Activated T-cell treated with anti-CD3 and anti-CD28 coated beads, Interleukin-2, amount 50 U/mL, for 72 hours (primary cell): Measurements from ENCODE around the gene PSMA8. TPM values are rescaled to one million over a fixed set of nuclear protein-coding genes. Genes with fewer than 3 reads are reported as not detected.
A peak's percentile ranks its signal among the peaks of the same experiment; 100 is the strongest.
"Not testable (repeated sequence)": the region's sequence is repeated elsewhere in the genome, so short reads cannot be mapped to it uniquely, and the experiment has no call there.

Source experiments
- ATAC-seq, 2 donors: fragments of 150-1000 bp; cut with Tn5 transposase; replicated peaks in 1 of 2; 2 replicates each; pipeline ENCODE4 v1.10.0; 2021; ENCODE audit warnings: moderate library complexity in 2 of 2, mild to moderate bottlenecking in 1 of 2
- DNase-seq, 2 donors: peaks; one replicate each; pipeline ENCODE4 v3.0.0; 2021 to 2022; ENCODE audit warnings: mixed read lengths in 1 of 2
- H3K27ac Mint-ChIP-seq: one replicate; pipeline ENCODE4 v1.8.0; 2022; ENCODE audit warnings: mild to moderate bottlenecking, moderate library complexity, mixed read lengths
- H3K27me3 Mint-ChIP-seq: one replicate; pipeline ENCODE4 v1.8.0; 2022; ENCODE audit warnings: low read depth, mixed read lengths
- H3K36me3 Mint-ChIP-seq, 2 donors: one replicate each; pipeline ENCODE4 v1.8.0; 2022; ENCODE audit warnings: mixed read lengths in 2 of 2, mild to moderate bottlenecking in 1 of 2; ENCODE audit not compliant: insufficient read depth in 2 of 2
- H3K4me1 Mint-ChIP-seq: one replicate; pipeline ENCODE4 v1.8.0; 2022; ENCODE audit warnings: low read depth, mixed read lengths
- H3K4me3 Mint-ChIP-seq, 2 donors: one replicate each; pipeline ENCODE4 v1.8.0; 2022; ENCODE audit warnings: mild to moderate bottlenecking in 2 of 2, mixed read lengths in 2 of 2, moderate library complexity in 2 of 2
- H3K9me3 Mint-ChIP-seq, 2 donors: one replicate each; pipeline ENCODE4 v1.8.0; 2022; ENCODE audit warnings: mixed read lengths in 2 of 2
- total RNA-seq, 2 donors: library from RNA; stranded (reverse); gene quantifications; one replicate each; pipeline ENCODE4 v1.2.3, GENCODE V29; 2022

The PSMA8 gene
- total RNA-seq, 2 donors from 2014 or later, result 0.81 to 1.9 TPM

DNA sequence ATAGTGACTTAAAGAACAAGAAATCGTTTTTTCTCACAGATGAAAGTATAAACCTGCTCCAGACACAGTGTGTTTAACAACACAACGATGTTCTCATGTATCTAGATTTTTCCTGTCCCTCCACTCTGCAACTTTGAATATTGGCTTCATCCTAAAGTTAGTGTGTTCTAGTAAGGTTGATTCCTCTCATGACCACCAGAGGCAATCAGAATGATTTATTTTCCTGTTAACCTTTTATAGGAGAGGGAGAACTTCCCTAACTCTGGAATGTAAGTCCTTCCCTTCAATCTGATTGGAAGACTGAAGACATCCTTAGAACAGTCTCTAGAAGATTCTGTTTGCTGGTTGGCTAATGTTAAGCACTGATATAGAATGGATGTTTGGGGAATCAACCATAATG, 51.6 kb downstream of the PSMA8 start:
- H3K36me3 Mint-ChIP-seq, result no peaks in the 10 kb centered on the region

DNA sequence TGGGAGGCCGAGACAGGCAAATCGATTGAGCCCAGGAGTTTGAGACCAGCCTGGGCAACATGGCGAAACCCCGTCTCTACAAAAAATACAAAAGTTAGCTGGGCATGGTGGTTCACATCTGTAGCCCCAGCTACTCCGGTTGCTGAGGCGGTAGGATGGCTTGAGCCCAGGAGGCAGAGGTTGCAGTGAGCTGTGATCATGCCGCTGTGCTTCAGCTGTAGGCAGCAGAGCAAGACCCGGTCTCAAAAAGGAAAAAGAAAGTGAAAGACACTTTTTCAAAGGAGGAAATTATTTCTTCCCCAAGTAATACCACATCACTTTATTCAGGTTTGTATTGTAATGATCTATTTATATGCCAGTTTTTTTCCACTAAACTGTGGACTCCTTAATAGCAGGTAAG, 56.8 kb downstream of the PSMA8 start:
- ATAC-seq (peak; percentile 76 to 88), DNase-seq (peak; percentile 38 to 40)
- Mint-ChIP-seq H3K9me3 (no peaks in the 10 kb centered on the region), H3K4me1 (peaks cover 10% of the 10 kb centered on the region), H3K27ac (peak overlapping the region; percentile 91), H3K27me3 (no peaks in the 10 kb centered on the region), H3K36me3 (no peaks in the 10 kb centered on the region), H3K4me3 (peak overlapping the region; percentile 81 to 85)

More for the DNA sequence above, 51.6 kb downstream of the PSMA8 start:
- Mint-ChIP-seq H3K27ac (no peak overlapping the region), H3K4me3 (no peak overlapping the region), H3K9me3 (no peaks in the 10 kb centered on the region), H3K4me1 (peaks cover 14% of the 10 kb centered on the region), H3K27me3 (no peaks in the 10 kb centered on the region)
- ATAC-seq (no peak), DNase-seq (no peak)

DNA sequence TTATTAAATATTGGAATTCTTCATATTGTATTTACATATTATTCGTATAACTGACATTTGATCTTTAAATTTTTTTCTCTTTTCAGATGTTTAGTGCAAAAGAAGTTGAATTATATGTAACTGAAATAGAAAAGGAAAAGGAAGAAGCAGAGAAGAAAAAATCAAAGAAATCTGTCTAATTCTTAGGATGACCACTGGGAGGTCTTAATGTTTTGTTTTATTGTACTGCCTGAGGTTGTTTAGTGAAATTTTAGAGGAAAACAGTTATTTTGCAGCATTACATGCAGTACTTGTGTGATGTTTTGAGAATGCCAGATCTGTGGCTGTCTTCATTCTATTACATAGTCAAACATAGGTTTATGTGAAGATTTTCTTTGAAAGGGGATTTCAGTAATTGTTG, 58.6 kb downstream of the PSMA8 start:
- Mint-ChIP-seq H3K36me3 (no peaks in the 10 kb centered on the region), H3K27ac (no peak overlapping the region), H3K27me3 (no peaks in the 10 kb centered on the region), H3K4me3 (no peak overlapping the region), H3K4me1 (peaks cover 10% of the 10 kb centered on the region), H3K9me3 (no peaks in the 10 kb centered on the region)
- DNase-seq, result no peak
- no peak for ATAC-seq

DNA sequence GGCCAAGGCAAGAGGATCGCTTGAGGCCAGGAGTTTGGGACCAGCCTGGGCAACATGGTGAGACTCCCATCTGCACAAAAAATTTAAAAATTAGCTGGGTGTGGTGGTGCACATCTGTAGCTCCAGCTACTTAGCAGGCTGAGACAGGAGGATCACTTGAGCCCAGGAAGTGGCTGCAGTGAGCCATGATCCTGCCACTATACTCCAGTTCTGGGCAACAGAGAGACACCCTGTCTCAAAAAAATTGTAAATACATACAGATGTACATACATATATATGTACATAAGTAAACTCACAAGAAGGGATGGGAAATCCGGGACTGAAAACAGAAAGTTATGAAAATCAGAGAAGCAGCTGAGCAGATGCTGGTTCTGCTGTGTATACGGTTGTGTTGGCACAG, 62.9 kb downstream of the PSMA8 start:
- DNase-seq, result no peak
- Mint-ChIP-seq H3K27me3 (no peaks in the 10 kb centered on the region), H3K4me3 (no peak overlapping the region), H3K4me1 (peaks cover 8% of the 10 kb centered on the region), H3K9me3 (no peaks in the 10 kb centered on the region), H3K27ac (peak overlapping the region; percentile 33), H3K36me3 (no peaks in the 10 kb centered on the region)
- ATAC-seq, result no peak

DNA sequence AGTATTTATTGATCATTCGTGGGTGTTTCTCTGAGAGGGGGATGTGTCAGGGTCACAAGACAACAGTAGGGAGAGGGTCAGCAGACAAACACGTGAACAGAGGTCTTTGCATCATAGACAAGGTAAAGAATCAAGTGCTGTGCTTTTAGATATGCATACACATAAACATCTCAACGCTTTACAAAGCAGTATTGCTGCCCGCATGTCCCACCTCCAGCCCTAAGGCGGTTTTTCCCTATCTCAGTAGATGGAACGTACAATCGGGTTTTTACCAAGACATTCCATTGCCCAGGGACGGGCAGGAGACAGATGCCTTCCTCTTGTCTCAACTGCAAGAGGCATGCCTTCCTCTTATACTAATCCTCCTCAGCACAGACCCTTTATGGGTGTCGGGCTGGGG, 68.3 kb downstream of the PSMA8 start:
- H3K9me3 Mint-ChIP-seq, result not testable (repeated sequence)

DNA sequence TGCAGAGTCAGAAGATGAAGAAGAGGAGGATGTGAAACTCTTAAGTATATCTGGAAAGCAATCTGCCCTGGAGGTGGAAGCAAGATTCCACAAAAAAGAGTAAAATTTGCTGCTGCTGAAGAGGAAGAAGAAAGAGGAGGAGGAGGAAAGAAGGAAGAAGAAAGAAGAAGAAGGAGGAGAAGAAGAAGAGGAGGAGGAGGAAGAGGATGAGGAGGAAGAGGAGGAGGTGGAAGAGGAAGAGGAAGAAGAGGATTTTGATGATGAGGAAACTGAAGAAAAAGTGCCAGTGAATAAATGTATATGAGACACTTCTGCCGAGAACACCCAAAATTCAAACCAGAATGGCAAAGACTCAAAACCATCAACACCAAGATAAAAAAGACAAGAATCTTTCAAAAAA, 71.6 kb downstream of the PSMA8 start:
- H3K27ac Mint-ChIP-seq, result no peak overlapping the region
- H3K4me3 Mint-ChIP-seq, result no peak overlapping the region
- peaks cover 0 to 1% of the 10 kb centered on the region in 2 donors for H3K9me3 Mint-ChIP-seq
- H3K27me3 Mint-ChIP-seq, result no peaks in the 10 kb centered on the region
- DNase-seq, result no peak
- no peaks in the 10 kb centered on the region for H3K36me3 Mint-ChIP-seq
- no peak for ATAC-seq
- H3K4me1 Mint-ChIP-seq, result peaks cover 14% of the 10 kb centered on the region

More for the DNA sequence above, 68.3 kb downstream of the PSMA8 start:
- not testable (repeated sequence) for H3K36me3 Mint-ChIP-seq, DNase-seq, H3K4me1 Mint-ChIP-seq, H3K27ac Mint-ChIP-seq, H3K27me3 Mint-ChIP-seq, H3K4me3 Mint-ChIP-seq, ATAC-seq

DNA sequence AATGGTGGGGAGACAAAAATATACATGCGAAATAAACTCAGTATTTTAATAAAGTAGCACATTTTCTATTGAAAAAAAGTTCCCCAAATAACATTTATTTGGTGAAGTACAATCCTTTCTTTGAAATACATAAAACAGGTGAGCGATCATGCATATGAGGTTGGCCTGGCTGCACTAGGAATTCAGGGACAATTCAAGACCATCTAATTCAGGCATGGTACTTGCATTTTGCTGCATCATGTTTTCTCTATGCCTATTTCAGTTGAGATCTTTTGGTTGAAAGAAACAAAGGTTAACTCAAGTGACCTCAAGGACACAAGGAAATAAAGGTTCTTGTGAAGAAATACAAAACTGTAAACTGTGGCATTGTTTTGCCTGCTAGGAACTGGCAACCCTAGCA, 72.8 kb downstream of the PSMA8 start:
- no peak overlapping the region for H3K4me3 Mint-ChIP-seq

DNA sequence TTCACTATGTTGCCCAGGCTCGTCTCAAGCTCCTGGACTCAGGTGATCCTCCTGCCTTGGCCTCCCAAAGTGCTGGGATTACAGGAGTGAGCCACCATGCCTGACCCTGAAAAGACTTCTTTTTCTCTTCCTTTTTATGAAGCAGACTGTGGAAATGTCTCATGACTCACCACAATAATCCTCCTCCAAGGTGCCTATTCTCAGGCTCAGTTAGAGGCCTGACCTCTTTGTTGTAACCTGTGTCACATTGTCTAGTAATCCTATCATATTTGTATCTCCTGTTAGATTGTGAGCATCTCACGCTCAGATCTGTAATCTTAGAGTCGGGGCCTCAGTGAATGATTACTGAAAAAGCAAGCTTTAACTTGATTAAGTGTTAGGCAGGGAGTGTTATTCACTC, 74.3 kb downstream of the PSMA8 start:
- H3K36me3 Mint-ChIP-seq, result no peaks in the 10 kb centered on the region
- peaks cover 0 to 1% of the 10 kb centered on the region in 2 donors for H3K9me3 Mint-ChIP-seq
- peaks cover 19% of the 10 kb centered on the region for H3K4me1 Mint-ChIP-seq
- H3K27me3 Mint-ChIP-seq, result no peaks in the 10 kb centered on the region
- no peak for DNase-seq
- H3K4me3 Mint-ChIP-seq, result no peak overlapping the region
- no peak overlapping the region for H3K27ac Mint-ChIP-seq
- ATAC-seq, result no peak

More for the DNA sequence above, 72.8 kb downstream of the PSMA8 start:
- H3K27ac Mint-ChIP-seq, result no peak overlapping the region
- H3K27me3 Mint-ChIP-seq, result no peaks in the 10 kb centered on the region
- ATAC-seq (no peak), DNase-seq (no peak)
- H3K9me3 Mint-ChIP-seq, result peaks cover 0 to 1% of the 10 kb centered on the region in 2 donors
- peaks cover 19% of the 10 kb centered on the region for H3K4me1 Mint-ChIP-seq
- no peaks in the 10 kb centered on the region for H3K36me3 Mint-ChIP-seq

DNA sequence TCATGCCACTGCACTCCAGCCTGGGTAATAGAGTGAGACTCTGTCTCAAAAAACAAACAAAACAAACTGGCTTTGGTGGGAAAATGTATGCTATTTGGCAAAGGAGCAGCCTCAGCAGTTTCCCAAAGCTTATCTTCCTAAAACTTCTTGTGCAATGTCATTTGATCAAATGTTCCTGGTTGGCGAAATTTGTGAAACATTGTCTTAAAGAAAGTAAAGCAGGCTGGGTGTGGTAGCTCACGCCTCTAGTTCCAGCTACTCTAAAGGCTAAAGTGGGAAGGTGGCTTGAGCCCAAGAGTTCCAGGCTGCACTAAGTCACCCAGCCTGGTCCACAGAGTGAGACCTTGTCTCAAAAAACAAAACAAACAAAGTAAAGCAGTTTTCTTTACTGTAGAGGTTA, 75.3 kb downstream of the PSMA8 start:
- H3K9me3 Mint-ChIP-seq, result peaks cover 0 to 1% of the 10 kb centered on the region in 2 donors
- ATAC-seq (no peak), DNase-seq (no peak)
- H3K36me3 Mint-ChIP-seq, result no peaks in the 10 kb centered on the region
- H3K27ac Mint-ChIP-seq, result no peak overlapping the region
- no peak overlapping the region for H3K4me3 Mint-ChIP-seq
- H3K27me3 Mint-ChIP-seq, result no peaks in the 10 kb centered on the region
- H3K4me1 Mint-ChIP-seq, result peaks cover 19% of the 10 kb centered on the region

DNA sequence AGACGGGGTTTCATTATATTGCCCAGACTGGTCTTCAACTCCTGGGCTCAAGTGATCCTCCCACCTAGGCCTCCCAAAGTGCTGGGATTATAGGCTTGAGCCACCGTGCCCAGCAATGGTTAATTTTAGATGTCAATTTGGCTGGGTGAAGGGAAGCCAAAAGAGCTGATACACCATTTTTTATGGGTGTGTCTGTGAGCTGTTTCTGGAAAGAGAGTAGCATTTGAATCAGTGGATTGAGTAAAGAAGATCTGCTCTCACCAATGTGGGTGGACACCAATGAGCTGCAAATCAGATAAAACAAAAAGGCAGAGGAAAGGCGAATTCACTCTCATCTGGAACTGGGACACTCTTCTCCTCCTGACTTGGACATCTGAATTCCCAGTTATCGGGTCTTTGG, 76.5 kb downstream of the PSMA8 start:
- no peak for DNase-seq
- Mint-ChIP-seq H3K27me3 (no peaks in the 10 kb centered on the region), H3K36me3 (no peaks in the 10 kb centered on the region), H3K4me1 (peaks cover 30% of the 10 kb centered on the region), H3K9me3 (peaks cover 0 to 1% of the 10 kb centered on the region in 2 donors), H3K27ac (no peak overlapping the region), H3K4me3 (no peak overlapping the region)
- peak; percentile 38 to 52 for ATAC-seq

DNA sequence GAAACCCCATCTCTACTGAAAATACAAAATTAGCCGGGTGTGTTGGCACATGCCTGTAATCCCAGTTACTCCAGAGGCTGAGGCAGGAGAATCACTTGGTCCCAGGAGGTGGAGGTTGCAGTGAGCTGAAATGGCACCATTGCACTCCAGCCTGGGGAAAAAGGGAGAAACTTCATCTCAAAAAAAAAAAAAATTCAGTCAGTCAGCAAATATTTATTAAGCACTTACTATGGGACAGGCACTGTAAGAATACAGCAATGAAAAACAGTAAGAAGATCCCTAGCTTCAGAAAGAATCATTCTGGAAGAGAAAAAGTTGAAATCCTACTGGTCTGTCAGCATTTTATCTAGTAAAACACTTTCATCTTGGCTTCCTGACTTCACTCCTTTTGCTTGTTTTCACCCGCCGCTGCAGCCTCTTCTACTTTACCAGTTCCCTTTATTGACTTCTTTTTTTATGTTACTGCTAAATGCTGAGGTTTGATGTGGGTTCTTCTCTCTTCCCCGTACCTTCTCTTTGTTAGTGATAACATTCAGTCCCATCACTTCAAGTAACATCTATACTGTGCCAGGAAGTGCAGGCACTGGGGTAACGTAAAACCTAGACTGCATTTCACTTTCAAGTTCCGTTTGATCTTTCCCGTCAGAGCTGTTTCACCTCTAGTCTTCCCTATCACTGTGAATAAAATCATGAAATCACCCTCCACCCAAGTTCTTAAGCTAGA, 81.7 kb downstream of the PSMA8 start:
- Mint-ChIP-seq H3K4me1 (peaks cover 43% of the 10 kb centered on the region), H3K36me3 (no peaks in the 10 kb centered on the region), H3K9me3 (no peaks in the 10 kb centered on the region), H3K27me3 (no peaks in the 10 kb centered on the region), H3K27ac (peak overlapping the region; percentile 94), H3K4me3 (peak overlapping the region; percentile 71 to 84)
- DNase-seq (peak; percentile 45 to 49), ATAC-seq (peak; percentile 98 to 99)

DNA sequence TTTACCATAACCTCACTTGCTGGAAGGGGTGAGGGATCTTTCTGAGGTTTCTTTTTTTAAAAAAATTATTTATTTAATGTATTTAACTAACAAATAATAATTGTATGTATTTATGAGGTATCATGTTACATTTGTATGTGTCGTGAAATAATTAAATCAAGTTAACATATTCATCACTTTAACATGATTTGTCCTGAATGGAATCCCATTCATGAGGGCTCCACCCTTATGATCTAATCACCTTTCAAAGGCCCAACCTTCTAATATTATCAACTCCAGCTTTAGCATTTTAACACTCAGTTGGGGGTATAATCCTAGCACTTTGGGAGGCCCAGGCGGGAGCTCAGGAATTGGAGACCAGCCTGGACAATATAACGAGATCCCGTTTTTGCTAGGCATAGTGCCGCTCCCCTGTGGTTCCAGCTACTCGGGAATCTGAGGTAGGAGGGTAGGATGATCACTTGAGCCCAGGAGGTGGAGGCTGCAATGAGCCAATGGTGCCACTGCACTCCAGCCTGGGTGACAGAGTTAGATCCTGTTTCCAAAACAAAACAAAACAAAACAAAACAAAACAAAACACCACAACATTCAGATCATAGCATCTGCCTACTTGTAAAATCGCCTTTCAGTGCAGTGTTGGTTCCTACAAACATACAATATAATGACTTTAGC, 91.5 kb downstream of the PSMA8 start:
- DNase-seq, result no peak
- no peaks in the 10 kb centered on the region for H3K36me3 Mint-ChIP-seq
- H3K9me3 Mint-ChIP-seq, result peaks cover 0 to 2% of the 10 kb centered on the region in 2 donors
- H3K27ac Mint-ChIP-seq, result peak overlapping the region; percentile 97
- ATAC-seq, result no peak
- H3K27me3 Mint-ChIP-seq, result no peaks in the 10 kb centered on the region
- peaks cover 35% of the 10 kb centered on the region for H3K4me1 Mint-ChIP-seq
- H3K4me3 Mint-ChIP-seq, result peak overlapping the region; percentile 92 to 98

DNA sequence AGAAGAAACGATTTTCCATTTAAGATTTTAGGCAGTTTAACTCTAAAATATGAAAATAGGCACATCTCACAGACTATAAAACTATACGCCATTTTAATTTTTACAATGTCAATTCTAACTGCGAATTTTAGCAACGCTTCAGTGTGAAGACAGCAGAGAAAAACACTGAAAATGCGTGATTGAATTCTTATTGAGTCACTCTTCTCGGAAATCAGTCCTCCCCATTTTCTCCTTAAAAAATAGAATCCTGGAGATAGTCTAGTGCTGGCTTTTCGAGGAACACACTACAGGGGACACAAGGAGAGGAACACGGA, 92.2 kb downstream of the PSMA8 start:
- H3K9me3 Mint-ChIP-seq, result peaks cover 0 to 2% of the 10 kb centered on the region in 2 donors
- DNase-seq (no peak), ATAC-seq (no peak)
- no peaks in the 10 kb centered on the region for H3K36me3 Mint-ChIP-seq
- H3K4me1 Mint-ChIP-seq, result peaks cover 38% of the 10 kb centered on the region
- H3K27me3 Mint-ChIP-seq, result no peaks in the 10 kb centered on the region
- H3K4me3 Mint-ChIP-seq, result peak overlapping the region; percentile 92 to 98
- H3K27ac Mint-ChIP-seq, result peak overlapping the region; percentile 97
